ENCODE results near the gene TMEM164.

The TMEM164 gene

DNA sequence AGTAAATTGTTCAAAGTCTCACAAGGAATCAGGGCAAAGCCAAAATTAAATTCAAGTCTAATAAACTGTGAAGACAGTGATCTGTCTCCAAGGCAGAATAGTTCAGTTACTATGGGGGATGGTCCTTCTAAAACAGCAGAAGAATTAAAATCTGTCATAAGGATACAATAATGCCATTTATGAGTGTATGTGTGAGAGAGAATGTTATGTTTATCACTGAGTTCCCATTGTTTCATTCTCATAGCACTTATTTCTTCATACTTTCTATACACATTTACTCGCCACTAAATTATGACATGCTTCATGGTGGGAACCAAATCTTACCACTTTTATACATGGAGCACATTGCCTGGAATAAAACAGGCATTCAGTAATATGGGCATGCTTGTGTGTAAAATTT is 212.5 kb downstream of the TMEM164 start:
- DNase-seq, result no peak

DNA sequence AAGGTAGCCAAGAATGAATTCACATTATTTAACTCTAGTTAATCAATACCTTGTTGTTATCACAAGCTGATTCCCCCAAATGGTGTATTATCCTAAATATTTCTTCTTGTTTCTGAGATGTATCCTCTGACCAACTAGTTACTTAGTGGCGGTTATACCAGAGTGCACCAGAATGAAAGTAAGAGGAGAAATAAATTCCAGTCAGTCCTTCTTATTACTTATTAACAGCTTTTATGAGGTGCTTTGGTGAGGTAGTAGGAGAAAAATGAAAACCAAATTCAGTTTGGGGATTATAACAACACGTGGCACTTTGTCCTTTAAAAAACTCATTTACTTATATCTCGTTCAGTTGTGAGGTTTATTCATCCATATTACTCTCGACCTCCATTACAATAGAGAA is 213.1 kb downstream of the TMEM164 start:
- DNase-seq, result no peak

DNA sequence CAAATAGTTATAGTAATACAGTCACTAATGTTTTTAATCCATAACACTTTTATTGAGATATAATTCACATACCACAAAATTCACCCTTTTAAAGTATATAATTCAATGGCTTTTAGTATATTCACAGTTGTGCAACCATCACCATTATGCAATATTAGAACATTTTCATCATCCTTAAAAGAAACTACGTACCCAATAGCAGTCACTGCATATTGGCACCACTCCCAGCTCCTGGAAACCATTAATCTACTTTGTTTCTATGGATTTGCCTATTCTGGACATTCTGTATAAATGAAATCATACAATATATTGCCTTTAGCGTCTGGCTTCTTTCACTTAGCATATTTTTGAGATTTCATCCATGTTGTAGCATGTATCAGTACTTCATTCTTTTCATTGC is 215.7 kb downstream of the TMEM164 start:
- no peak for DNase-seq

DNA sequence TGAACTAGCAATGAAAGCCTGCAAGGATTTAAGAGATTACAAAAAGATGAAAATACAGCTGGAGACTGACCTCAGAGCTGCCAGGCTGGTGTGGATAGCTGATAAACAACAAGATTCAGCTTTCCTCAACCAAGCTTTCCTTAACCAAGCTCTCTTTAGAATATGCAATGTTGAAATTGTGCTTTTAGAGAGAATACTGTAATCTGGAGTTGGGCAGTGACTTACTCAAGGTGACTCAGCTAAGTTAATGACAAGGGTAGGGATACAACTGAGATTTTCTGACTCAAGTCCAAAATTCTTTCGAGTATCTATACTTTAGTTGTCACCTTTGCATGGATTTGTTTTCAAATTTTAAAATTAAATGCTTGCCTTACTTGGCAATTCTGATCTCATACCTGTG is 217.0 kb downstream of the TMEM164 start:
- no peak for DNase-seq

DNA sequence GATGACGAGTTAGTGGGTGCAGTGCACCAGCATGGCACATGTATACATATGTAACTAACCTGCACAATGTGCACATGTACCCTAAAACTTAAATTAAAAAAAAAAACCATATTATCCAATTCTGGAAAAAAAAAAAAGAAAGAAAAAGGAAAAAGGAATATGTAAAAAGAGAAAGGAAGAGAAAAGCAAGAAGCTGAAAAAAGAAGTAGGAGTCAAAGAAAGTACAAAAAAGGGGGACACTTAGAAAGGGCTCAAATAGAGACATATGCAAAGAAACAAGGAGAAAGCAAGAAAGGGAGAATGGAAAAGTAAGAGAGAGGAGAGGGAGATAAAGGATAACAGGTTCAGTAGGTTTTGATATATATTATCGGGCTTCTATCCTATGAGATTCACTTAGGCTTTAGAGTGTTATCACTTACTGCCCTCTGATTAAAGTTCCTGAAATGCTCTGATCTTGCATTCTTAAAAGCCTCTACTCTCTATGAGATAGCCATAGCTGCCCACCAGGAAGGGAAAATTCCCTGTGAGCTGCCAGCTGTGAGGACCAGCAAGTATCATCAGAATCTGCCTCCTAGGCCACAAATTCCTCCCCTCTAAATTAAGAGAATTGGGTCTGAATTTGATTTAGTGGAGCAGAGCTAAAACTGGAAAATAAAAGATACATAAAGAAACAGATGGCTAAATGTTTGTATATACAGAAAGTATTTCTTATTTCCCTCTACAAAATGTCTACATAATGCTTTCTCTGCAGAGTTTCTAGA is 219.8 kb downstream of the TMEM164 start:
- DNase-seq, result no peak

DNA sequence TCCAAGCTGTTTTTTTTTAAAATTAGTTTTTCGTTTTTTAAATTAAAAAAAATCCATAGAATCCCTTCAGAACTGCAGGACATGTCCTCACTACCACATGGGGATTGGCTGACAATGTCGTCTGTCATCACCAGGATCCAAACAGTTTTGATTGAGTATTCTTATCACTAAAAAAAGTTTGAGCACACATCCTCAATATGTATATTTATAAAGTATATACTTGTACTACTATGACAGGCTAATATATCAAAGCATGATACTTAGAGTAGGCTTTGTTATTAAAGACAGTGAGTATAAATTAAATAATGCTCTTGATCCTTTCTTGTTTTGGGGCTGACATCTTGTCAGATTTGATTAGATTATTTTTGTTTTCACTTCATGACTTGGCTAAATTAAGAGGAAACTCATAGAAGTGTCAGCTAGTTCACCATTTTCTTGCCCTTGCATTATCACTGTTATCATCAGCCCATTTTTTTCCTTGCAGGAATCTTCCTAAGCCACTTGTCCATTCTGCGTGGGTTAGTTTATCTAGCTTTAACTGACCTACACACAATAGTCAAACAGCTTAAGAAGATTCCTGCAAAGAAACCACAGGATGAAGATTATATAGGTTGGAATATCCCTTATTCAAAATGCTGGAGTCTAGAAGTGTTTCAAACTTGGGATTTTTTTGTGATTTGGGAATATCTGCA is 222.2 kb downstream of the TMEM164 start:
- no peak for DNase-seq

DNA sequence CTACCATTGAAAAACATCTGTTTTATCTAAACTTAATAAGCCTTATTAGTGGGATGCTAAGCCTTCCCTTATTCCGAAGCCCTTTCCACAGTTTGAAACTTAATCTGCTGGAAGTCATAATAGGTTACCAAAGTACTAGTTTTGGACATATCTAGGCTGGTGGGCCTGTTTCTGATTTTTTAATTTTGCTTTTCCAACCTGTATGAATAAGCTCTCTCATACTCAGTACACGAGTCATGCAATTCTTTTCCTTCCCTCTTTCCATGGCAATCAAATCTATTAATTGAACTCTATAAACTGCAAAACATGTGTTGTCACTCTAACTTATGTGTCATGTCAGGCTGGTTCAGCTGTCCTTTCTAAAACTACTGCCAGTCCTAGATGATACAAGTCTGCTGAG is 224.0 kb downstream of the TMEM164 start:
- no peak for DNase-seq

Data from NCI-H526 treated with DMSO at 0.1 percent for 48 hours (cell line).